Omental fat pad (tissue), 4 donors: ENCODE data around the gene HIF3A. TPM values are rescaled to one million over a fixed set of nuclear protein-coding genes. Genes with fewer than 3 reads are reported as not detected.

Experiments used
- ATAC-seq: fragments of 150-250 bp; one replicate; pipeline ENCODE4 v1.9.1; 2016; ENCODE audit warnings: mild to moderate bottlenecking, moderate library complexity; ENCODE audit not compliant: low FRiP score
- DNase-seq: peaks from one replicate; pipeline ENCODE4 v3.0.0-alpha.2; 2019; ENCODE audit warnings: low spot score
- CTCF ChIP-seq, 3 donors: fragments of 450-650 bp; IDR thresholded peaks; one replicate each; pipeline ENCODE4 v1.5.1; 2016 to 2017; ENCODE audit warnings: antibody characterized with exemption in 3 of 3, mild to moderate bottlenecking in 3 of 3, moderate library complexity in 2 of 3
- total RNA-seq, 4 donors: library from RNA; depleted of rRNA; stranded (reverse); fragments of >200 nt; gene quantifications; one replicate each; pipeline ENCODE4 v1.1.0, GENCODE V29; 2016

The HIF3A gene
- total RNA-seq, 4 donors from 2014 or later, result 10.3 to 201 (median 17.6) TPM

- DNase-seq, result no peak
- TF ChIP-seq CTCF (IDR thresholded peaks at IDR 0.05), result no peak
- no peak for ATAC-seq
These were observed 1.2 kb upstream of the HIF3A start for GRCh38 chr19:46295401-46296201.

- no peak for DNase-seq
- no peak for ATAC-seq
- TF ChIP-seq CTCF (IDR thresholded peaks at IDR 0.05), result no peak
These were observed 701 bp upstream of the HIF3A start for GRCh38 chr19:46296202-46296480.

GRCh38 chr19:46297700-46298478 is 1.0 kb downstream of the HIF3A start:
- no peak for DNase-seq
- TF ChIP-seq CTCF (IDR thresholded peaks at IDR 0.05), result no peak
- peak; percentile 12 for ATAC-seq

- no peak for ATAC-seq
- DNase-seq, result no peak
- TF ChIP-seq CTCF (IDR thresholded peaks at IDR 0.05), result no peak
These were observed 1.7 kb downstream of the HIF3A start for GRCh38 chr19:46298479-46299003.

- ATAC-seq (peak; percentile 69), DNase-seq (peak; percentile 98)
- TF ChIP-seq CTCF (IDR thresholded peaks at IDR 0.05), result no peak
These were observed 2.2 kb downstream of the HIF3A start for GRCh38 chr19:46299004-46299509.

GRCh38 chr19:46299695-46300094 is 2.9 kb downstream of the HIF3A start:
- DNase-seq (no peak), ATAC-seq (no peak)
- no peak for TF ChIP-seq CTCF (IDR thresholded peaks at IDR 0.05)
